ENCODE data around the gene CYSRT1.

CYSRT1 gene

GRCh38 chr9:137222190-137223077, 2.5 kb upstream of the CYSRT1 start, which contains the start of gene RNF208:
RNF208 (minus strand) TSS chr9:137222240; CDS start chr9:137221212, 1,028 bp downstream.
- no peak for DNase-seq (ENCODE audit: low spot score)
- H3K4me3 Mint-ChIP-seq, result peak within 1 kb of the TSS; percentile 84
- no peaks in the 10 kb centered on the region for H3K36me3 Mint-ChIP-seq (ENCODE audit: low read depth)
- H3K27ac Mint-ChIP-seq, result peak within 1 kb of the TSS; percentile 85
- H3K27me3 Mint-ChIP-seq (ENCODE audit: low read depth), result no peaks in the 10 kb centered on the region
- H3K4me1 Mint-ChIP-seq (ENCODE audit: low read depth), result peaks cover 3% of the 10 kb centered on the region
- H3K9me3 Mint-ChIP-seq, result no peaks in the 10 kb centered on the region

DNA sequence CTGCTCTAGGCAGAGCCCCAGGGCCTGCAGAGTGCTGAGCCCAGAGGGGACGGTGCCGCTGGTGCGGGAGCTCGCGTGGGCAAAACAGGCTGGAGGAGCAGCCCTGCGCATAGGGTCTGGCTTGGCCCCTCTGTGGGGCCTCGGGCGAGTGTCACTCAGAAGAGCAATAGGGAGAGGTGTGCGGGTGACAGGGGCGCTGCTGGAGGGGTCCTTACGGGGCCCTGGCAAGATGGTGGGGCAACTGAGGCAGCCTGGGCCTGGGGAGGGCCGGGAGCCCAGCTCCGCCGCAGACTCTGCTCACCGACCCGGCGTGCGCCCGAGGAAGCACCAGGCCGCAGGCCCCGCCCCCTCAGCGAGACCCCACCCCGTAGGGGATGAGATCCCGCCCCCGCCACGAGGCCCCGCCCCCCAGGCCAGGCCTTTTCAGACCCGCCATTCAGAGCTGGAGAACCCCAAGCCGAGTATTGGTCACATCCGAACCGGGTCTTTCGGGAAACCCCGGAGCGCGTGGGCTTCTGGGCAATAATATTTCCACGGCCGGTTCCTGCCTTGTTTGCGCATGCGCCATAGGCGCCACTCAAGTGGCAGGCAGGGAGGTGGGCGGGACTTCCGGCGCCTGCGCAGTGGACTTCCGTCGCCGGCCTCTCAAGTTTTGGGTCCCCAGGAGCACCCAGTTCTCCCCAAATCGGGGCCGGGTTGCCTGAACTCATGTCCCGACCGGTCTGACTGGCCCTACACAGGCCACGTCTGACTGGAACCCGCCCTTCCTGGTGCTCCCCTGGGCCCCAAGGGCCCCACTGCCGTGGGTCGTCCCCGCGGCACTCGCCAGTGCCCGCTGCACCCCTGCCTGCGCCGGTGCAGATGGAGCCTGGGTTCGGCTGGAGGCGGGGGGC, 1.6 kb upstream of the CYSRT1 start:
- peak overlapping the region; percentile 84 for H3K4me3 Mint-ChIP-seq
- H3K27me3 Mint-ChIP-seq (ENCODE audit: low read depth), result peaks cover 2% of the 10 kb centered on the region
- H3K4me1 Mint-ChIP-seq (ENCODE audit: low read depth), result peaks cover 5% of the 10 kb centered on the region
- H3K9me3 Mint-ChIP-seq, result no peaks in the 10 kb centered on the region
- peak; percentile 99 for DNase-seq (ENCODE audit: low spot score)
- H3K36me3 Mint-ChIP-seq (ENCODE audit: low read depth), result no peaks in the 10 kb centered on the region
- peak overlapping the region; percentile 85 for H3K27ac Mint-ChIP-seq

DNA sequence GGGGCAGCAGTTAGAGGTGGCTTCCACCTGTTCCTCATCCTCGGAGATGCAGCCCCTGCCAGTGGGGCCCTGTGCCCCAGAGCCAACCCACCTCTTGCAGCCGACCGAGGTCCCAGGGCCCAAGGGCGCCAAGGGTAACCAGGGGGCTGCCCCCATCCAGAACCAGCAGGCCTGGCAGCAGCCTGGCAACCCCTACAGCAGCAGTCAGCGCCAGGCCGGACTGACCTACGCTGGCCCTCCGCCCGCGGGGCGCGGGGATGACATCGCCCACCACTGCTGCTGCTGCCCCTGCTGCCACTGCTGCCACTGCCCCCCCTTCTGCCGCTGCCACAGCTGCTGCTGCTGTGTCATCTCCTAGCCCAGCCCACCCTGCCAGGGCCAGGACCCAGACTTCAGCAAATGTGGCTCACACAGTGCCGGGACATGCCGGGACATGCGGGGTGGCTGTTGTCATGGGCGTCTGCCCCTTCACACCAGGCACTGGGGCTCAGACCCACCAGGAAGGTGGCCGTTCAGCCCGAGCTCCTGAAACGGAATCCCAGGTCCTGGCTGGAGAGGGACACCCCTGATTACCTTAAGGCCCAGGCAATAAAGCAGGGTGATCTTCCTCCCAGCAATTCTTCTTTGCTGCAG, 841 bp downstream of the CYSRT1 start:
- no peak for DNase-seq (ENCODE audit: low spot score)
- no peak overlapping the region for H3K4me3 Mint-ChIP-seq
- no peak overlapping the region for H3K27ac Mint-ChIP-seq
- no peaks in the 10 kb centered on the region for H3K36me3 Mint-ChIP-seq (ENCODE audit: low read depth)
- H3K9me3 Mint-ChIP-seq, result no peaks in the 10 kb centered on the region
- peaks cover 2% of the 10 kb centered on the region for H3K27me3 Mint-ChIP-seq (ENCODE audit: low read depth)
- peaks cover 5% of the 10 kb centered on the region for H3K4me1 Mint-ChIP-seq (ENCODE audit: low read depth)

GRCh38 chr9:137226338-137227053, 1.5 kb downstream of the CYSRT1 start:
- Mint-ChIP-seq H3K4me3 (no peak overlapping the region), H3K4me1 (ENCODE audit: low read depth) (peaks cover 5% of the 10 kb centered on the region), H3K36me3 (ENCODE audit: low read depth) (no peaks in the 10 kb centered on the region), H3K27me3 (ENCODE audit: low read depth) (peaks cover 2% of the 10 kb centered on the region), H3K9me3 (no peaks in the 10 kb centered on the region), H3K27ac (no peak overlapping the region)
- DNase-seq (ENCODE audit: low spot score), result no peak

- no peaks in the 10 kb centered on the region for H3K36me3 Mint-ChIP-seq (ENCODE audit: low read depth)
- no peaks in the 10 kb centered on the region for H3K9me3 Mint-ChIP-seq
- H3K4me3 Mint-ChIP-seq, result no peak within 1 kb of the TSS
- H3K27me3 Mint-ChIP-seq (ENCODE audit: low read depth), result peaks cover 2% of the 10 kb centered on the region
- peak; percentile 71 for DNase-seq (ENCODE audit: low spot score)
- H3K4me1 Mint-ChIP-seq (ENCODE audit: low read depth), result peaks cover 5% of the 10 kb centered on the region
- H3K27ac Mint-ChIP-seq, result peak within 1 kb of the TSS; percentile 16
Observed at GRCh38 chr9:137227054-137227852, 2.3 kb downstream of the CYSRT1 start, which contains the start of gene RNF224. RNF224 (plus strand) TSS chr9:137227502; CDS start chr9:137228336, 834 bp downstream.

GRCh38 chr9:137227853-137228505, 3.0 kb downstream of the CYSRT1 start:
- H3K27ac Mint-ChIP-seq, result peak overlapping the region; percentile 16
- no peaks in the 10 kb centered on the region for H3K36me3 Mint-ChIP-seq (ENCODE audit: low read depth)

GRCh38 chr9:137228506-137228967, 3.6 kb downstream of the CYSRT1 start:
- H3K4me3 Mint-ChIP-seq, result no peak overlapping the region
- no peaks in the 10 kb centered on the region for H3K36me3 Mint-ChIP-seq (ENCODE audit: low read depth)
- DNase-seq (ENCODE audit: low spot score), result no peak
- peaks cover 2% of the 10 kb centered on the region for H3K4me1 Mint-ChIP-seq (ENCODE audit: low read depth)
- no peak overlapping the region for H3K27ac Mint-ChIP-seq
- H3K27me3 Mint-ChIP-seq (ENCODE audit: low read depth), result peaks cover 2% of the 10 kb centered on the region
- H3K9me3 Mint-ChIP-seq, result no peaks in the 10 kb centered on the region

More at GRCh38 chr9:137227853-137228505, 3.0 kb downstream of the CYSRT1 start:
- H3K4me1 Mint-ChIP-seq (ENCODE audit: low read depth), result peaks cover 3% of the 10 kb centered on the region
- no peak for DNase-seq (ENCODE audit: low spot score)
- H3K27me3 Mint-ChIP-seq (ENCODE audit: low read depth), result peaks cover 2% of the 10 kb centered on the region
- no peak overlapping the region for H3K4me3 Mint-ChIP-seq
- H3K9me3 Mint-ChIP-seq, result no peaks in the 10 kb centered on the region

DNA sequence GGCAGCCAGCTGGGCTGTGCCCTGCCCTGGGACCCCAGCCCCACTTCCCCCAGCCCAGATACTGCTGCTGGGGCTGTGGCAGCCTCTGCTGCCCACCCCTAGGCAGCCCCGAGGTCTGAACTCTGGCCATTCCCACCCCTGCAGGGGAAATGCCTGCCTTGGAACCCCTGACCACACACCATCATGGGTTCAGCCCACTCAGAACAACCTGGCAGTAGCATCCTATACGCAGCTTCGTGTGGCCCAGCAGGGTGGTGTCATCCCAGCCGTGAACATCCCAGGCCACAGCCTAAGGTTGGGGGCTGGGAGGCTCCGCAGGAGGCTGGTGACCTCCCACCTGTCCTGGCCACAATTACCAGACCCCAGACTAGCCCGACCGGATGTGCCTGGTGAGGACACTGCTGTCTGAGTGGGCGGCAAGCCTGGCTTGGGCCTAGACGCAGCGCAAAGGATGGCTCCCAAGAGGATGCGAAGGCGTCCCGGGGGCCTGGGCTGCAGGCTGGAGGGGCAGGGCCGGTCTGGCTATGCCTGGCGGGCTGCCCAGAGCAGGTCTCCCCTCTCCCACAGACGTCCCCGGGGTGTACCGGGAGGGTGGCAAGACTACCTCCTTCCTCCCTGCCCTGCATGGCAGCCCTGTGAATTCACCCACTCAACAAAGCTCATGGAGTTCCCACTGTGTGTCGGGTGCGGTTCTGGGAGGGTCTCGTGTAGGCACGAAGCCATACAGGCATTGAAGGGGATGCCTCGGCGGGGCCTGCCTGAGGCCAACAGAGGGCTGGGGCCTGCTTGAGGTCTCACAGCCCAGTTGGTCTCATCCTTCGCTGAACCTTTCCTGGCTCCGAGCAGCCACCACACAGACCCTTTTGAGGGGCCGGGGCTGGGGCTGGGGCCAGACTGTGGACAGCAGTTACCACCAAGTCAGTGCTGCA, 4.3 kb downstream of the CYSRT1 start:
- Mint-ChIP-seq H3K36me3 (ENCODE audit: low read depth) (no peaks in the 10 kb centered on the region), H3K4me3 (no peak overlapping the region), H3K4me1 (ENCODE audit: low read depth) (peaks cover 2% of the 10 kb centered on the region), H3K27ac (no peak overlapping the region), H3K9me3 (no peaks in the 10 kb centered on the region), H3K27me3 (ENCODE audit: low read depth) (peaks cover 2% of the 10 kb centered on the region)
- DNase-seq (ENCODE audit: low spot score), result no peak

DNA sequence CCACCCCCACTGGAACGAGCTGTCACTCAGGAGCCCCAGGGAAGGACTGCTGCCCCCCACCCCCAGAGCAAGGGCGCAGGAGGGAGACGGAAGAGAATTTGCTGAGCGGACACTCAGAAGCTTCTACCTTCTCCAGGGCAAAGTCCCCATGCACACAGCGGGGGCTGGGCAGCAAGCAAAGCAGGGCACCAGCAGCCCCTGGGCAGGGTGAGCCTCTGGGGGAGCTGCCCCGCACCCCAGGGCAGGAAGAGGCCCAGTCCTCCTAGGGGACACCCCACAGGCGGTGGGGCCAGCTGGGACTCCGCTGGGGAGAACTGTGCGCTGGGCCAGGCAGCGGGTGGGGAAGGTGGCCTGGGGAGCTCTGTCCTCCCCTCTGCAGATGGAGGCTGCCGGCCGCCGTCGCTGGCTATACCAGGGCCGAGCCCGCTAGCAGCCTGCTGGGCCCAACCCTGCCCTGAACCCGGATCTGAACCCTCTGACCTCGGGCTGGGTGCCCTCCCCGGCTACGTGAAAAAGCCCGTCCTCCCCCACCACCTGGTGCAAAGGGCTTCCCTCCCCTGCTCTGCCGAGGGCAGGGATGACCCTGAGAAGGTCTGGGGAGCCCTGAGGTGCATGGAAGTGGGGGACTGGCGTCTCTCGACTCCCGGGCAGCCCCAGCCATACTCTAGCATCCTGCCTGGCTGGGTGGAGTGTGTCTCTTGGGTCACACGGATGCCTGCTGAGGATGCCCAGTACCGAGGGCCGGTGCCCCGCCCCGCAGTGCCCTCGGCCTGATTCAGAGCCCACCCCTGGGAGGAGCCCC, 5.1 kb downstream of the CYSRT1 start:
- no peaks in the 10 kb centered on the region for H3K36me3 Mint-ChIP-seq (ENCODE audit: low read depth)
- H3K27ac Mint-ChIP-seq, result no peak overlapping the region
- H3K4me1 Mint-ChIP-seq (ENCODE audit: low read depth), result peaks cover 2% of the 10 kb centered on the region
- DNase-seq (ENCODE audit: low spot score), result no peak
- no peak overlapping the region for H3K4me3 Mint-ChIP-seq
- peaks cover 2% of the 10 kb centered on the region for H3K27me3 Mint-ChIP-seq (ENCODE audit: low read depth)
- H3K9me3 Mint-ChIP-seq, result no peaks in the 10 kb centered on the region

- no peak within 1 kb of the TSS for H3K4me3 Mint-ChIP-seq
- H3K27ac Mint-ChIP-seq, result no peak within 1 kb of the TSS
- DNase-seq (ENCODE audit: low spot score), result no peak
- peaks cover 2% of the 10 kb centered on the region for H3K27me3 Mint-ChIP-seq (ENCODE audit: low read depth)
- no peaks in the 10 kb centered on the region for H3K9me3 Mint-ChIP-seq
- peaks cover 2% of the 10 kb centered on the region for H3K4me1 Mint-ChIP-seq (ENCODE audit: low read depth)
- H3K36me3 Mint-ChIP-seq (ENCODE audit: low read depth), result no peaks in the 10 kb centered on the region
Observed at GRCh38 chr9:137230705-137231371, 5.9 kb downstream of the CYSRT1 start, which contains the start of gene SLC34A3. SLC34A3 (plus strand) TSS chr9:137230901; CDS start chr9:137231703, 802 bp downstream.
